Measurements from ENCODE around the gene SOX18.
"Not testable (repeated sequence)": the region's sequence is repeated elsewhere in the genome, so short reads cannot be mapped to it uniquely, and the experiment has no call there.

Gene SOX18

DNA sequence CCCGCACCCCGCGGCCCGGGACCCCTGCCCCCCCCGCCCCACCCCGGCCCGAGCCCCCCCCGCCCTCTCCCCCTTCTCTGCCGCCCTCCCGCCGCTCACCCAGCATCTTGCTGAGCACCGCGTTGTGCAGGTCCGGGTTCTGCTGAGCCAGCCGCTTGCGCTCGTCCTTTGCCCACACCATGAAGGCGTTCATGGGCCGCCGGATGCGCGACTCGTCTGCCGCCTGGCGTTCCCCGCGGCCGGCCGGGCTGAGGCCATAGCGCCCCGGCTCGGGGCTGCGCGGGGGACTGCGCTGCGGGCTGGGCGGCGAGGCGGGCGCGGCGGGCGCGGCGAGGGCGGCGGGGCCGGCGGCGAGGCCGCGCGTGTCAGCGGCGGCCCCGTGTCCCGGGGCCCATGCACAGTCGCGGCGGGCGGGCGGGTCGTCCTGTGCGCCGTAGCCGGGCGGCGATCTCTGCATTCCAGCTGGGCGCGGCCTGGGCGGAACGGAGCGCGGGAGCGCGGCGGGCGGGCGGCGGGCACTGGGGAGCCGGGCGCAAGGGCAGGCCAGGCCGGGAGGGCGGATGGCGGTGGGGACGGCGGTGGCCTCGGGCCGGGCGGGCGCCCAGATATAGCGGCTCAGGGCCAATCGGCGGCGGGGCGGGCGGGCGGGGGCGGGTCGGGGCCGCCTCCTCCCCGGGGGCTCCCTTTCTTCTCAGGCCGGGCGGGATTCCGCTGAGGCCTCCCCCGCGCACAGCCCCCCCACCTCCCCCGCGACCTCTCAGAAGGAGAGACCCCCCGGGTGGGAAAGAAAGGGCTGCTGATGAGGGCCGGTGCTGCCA lies at the start of gene SOX18:
Gene SOX18 (minus strand): TSS at position 580 of the 818 bp plus-strand sequence. CDS start 123 bp downstream, at position 457.
- Mint-ChIP-seq H3K27ac (no peak within 1 kb of the TSS), H3K9me3 (no peaks in the 10 kb centered on the region), H3K4me3 (peak within 1 kb of the TSS; percentile 53), H3K4me1 (peaks cover 24% of the 10 kb centered on the region), H3K36me3 (peaks cover under 1% of the 10 kb centered on the region)
- ATAC-seq (peak; percentile 66), DNase-seq (ENCODE audit: low spot score in 2 of 2) (no peak)

DNA sequence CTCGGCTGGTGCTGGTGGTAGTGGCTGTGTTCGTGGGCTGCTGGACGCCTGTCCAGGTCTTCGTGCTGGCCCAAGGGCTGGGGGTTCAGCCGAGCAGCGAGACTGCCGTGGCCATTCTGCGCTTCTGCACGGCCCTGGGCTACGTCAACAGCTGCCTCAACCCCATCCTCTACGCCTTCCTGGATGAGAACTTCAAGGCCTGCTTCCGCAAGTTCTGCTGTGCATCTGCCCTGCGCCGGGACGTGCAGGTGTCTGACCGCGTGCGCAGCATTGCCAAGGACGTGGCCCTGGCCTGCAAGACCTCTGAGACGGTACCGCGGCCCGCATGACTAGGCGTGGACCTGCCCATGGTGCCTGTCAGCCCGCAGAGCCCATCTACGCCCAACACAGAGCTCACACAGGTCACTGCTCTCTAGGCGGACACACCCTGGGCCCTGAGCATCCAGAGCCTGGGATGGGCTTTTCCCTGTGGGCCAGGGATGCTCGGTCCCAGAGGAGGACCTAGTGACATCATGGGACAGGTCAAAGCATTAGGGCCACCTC lies 49.1 kb upstream of the SOX18 start:
- DNase-seq (ENCODE audit: low spot score in 2 of 2) = no peak
- no peak overlapping the region for H3K27ac Mint-ChIP-seq
- no peak for ATAC-seq
- H3K4me3 Mint-ChIP-seq = no peak overlapping the region
- H3K4me1 Mint-ChIP-seq = peaks cover 14% of the 10 kb centered on the region
- no peaks in the 10 kb centered on the region for H3K36me3 Mint-ChIP-seq
- H3K9me3 Mint-ChIP-seq = no peaks in the 10 kb centered on the region

DNA sequence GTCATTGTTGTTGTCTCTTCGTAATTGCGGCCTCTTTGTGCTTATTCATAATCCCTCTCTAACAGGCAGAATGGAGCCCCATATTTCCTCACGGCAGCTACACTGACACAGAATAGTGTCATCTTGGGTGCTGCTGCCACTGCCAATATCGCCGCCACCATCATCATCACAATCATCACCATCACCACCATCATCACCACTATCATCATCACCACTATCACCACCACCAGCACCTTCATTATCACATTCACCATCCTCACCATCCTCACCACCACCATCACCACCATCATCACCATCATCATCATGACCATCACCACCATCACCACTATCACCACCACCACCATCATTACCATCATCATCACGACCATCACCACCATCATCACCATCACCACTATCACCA lies 47.1 kb upstream of the SOX18 start:
- H3K9me3 Mint-ChIP-seq = no peaks in the 10 kb centered on the region
- no peak overlapping the region for H3K27ac Mint-ChIP-seq
- H3K4me3 Mint-ChIP-seq = no peak overlapping the region
- H3K4me1 Mint-ChIP-seq = peaks cover 10% of the 10 kb centered on the region
- H3K36me3 Mint-ChIP-seq = no peaks in the 10 kb centered on the region
- DNase-seq (ENCODE audit: low spot score in 2 of 2) = no peak
- no peak for ATAC-seq

DNA sequence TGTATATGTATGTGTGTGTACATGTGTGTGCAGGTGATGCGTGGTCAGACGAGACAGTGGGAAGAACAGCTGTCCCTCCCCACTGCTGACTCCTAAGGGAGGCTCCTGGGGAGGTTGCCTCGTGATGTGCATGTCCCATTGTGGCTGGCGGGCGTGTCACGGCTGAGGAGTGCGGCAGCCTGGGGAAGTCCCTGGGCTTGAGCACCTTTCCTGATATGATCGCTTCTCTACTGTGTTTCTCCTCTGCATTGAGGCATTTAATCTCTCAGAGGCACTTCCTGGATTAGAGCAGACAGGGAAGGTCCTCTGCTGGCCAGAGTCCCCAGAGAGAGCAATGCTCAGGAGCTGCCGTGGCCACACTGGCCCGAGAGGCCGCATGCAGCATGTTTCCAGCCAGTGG lies 46.5 kb upstream of the SOX18 start:
- no peak overlapping the region for H3K27ac Mint-ChIP-seq
- H3K4me3 Mint-ChIP-seq = no peak overlapping the region
- H3K9me3 Mint-ChIP-seq = no peaks in the 10 kb centered on the region
- ATAC-seq = no peak
- DNase-seq (ENCODE audit: low spot score in 2 of 2) = no peak
- peaks cover 6% of the 10 kb centered on the region for H3K4me1 Mint-ChIP-seq
- no peaks in the 10 kb centered on the region for H3K36me3 Mint-ChIP-seq

DNA sequence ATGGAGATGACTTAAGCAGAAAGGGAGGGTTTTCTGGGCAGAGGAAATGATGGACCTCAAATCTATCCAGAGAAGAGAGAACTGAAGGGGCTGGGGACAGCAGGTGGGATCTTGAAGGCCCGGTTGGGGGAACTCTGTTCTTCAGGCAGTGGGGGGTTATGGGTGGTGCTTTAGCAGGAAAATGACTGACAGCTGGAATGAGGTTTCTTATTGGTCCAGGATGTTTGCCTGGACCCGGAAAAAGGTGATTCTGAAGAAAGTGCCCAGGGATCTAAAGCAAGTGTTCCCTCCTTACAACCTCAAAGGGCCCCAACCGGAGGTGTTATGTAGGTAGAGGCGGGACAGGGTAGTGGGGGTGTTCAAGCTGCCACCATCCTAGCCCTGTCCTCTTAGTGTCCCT lies 46.0 kb upstream of the SOX18 start:
- Mint-ChIP-seq H3K9me3 (no peaks in the 10 kb centered on the region), H3K36me3 (no peaks in the 10 kb centered on the region), H3K4me3 (no peak overlapping the region), H3K4me1 (peaks cover 6% of the 10 kb centered on the region), H3K27ac (no peak overlapping the region)
- ATAC-seq (no peak), DNase-seq (ENCODE audit: low spot score in 2 of 2) (no peak)

DNA sequence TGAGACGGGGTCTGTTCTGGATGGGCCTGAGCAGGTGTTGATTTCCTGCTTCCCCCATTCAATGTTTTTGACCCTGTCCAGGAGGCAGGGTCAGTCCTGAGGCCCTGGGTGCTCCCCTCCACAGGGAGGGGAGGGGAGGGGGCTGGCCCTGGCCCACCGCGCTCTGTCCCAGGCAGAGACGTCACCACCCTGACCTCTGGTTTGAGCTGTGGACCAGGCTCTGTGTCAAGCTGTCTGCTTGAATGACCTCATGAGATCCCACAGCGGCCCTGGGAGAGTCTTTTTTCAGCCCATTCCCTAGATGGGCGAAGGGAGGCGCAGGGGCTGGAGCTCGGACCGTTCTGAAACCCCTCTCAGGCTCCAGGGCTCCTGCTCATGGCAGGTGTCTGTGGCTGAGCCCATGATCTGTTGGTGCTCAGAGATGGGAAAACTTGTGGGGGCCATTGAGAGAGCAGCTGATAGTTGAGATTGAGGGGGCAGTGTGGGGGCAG lies 43.6 kb upstream of the SOX18 start:
- no peak overlapping the region for H3K4me3 Mint-ChIP-seq
- H3K4me1 Mint-ChIP-seq = peaks cover 6% of the 10 kb centered on the region
- ATAC-seq (no peak), DNase-seq (ENCODE audit: low spot score in 2 of 2) (no peak)
- H3K36me3 Mint-ChIP-seq = no peaks in the 10 kb centered on the region
- no peaks in the 10 kb centered on the region for H3K9me3 Mint-ChIP-seq
- no peak overlapping the region for H3K27ac Mint-ChIP-seq

DNA sequence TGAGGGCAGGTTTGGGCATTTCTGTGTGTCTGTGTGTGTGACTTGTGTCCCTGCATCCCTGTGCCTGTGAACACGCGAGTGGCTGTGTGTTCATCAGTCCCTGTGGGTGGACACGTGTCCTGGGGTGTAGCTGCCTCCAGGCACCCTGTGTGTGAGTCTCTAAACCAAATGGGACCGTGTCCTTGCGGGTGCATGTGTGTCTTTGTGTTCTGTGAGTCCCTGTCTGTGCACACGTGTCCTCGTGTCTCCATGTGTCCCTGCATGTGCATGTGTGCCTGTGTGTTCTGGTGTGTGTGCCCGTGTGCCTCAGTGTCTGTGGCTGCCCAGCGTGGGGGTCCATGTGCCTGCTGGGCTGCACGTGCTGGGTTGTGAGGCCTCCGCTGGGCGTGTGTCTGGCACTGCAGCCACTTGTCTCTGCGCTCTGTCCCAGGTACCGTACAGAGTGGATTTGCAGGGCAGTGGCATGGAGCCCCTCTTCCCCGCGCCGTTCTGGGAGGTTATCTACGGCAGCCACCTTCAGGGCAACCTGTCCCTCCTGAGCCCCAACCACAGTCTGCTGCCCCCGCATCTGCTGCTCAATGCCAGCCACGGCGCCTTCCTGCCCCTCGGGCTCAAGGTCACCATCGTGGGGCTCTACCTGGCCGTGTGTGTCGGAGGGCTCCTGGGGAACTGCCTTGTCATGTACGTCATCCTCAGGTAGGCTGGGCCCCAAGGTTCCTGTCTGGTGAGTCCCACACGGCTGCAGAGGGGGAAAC lies 43.0 kb upstream of the SOX18 start:
- DNase-seq (ENCODE audit: low spot score in 2 of 2) (no peak), ATAC-seq (peak; percentile 12)
- no peaks in the 10 kb centered on the region for H3K36me3 Mint-ChIP-seq
- H3K4me3 Mint-ChIP-seq = no peak overlapping the region
- peaks cover 6% of the 10 kb centered on the region for H3K4me1 Mint-ChIP-seq
- no peak overlapping the region for H3K27ac Mint-ChIP-seq
- H3K9me3 Mint-ChIP-seq = no peaks in the 10 kb centered on the region

DNA sequence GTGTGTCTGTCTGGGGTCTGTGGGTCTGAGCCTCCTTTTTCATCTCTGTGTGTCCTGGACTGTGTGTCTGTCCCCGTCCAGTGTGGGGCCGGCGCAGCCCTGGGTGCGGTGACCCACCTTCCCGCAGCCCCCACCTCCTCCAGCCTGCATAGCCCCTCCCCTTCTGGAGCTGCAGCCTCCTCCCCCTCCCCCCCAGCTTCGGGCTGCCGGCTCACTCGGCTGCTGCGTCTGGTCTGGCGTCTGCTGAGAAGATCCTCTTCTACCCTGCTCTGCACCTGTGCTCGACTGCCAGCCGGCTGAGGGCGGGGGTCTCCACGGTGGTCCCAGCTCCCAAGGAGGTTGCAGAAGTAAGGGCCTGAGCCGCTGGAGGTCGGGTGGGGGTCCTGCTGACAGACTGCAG lies 42.3 kb upstream of the SOX18 start:
- DNase-seq (ENCODE audit: low spot score in 2 of 2) = no peak
- ATAC-seq = peak; percentile 15
- Mint-ChIP-seq H3K27ac (no peak overlapping the region), H3K4me3 (no peak overlapping the region), H3K9me3 (no peaks in the 10 kb centered on the region), H3K4me1 (peaks cover 6% of the 10 kb centered on the region), H3K36me3 (no peaks in the 10 kb centered on the region)

DNA sequence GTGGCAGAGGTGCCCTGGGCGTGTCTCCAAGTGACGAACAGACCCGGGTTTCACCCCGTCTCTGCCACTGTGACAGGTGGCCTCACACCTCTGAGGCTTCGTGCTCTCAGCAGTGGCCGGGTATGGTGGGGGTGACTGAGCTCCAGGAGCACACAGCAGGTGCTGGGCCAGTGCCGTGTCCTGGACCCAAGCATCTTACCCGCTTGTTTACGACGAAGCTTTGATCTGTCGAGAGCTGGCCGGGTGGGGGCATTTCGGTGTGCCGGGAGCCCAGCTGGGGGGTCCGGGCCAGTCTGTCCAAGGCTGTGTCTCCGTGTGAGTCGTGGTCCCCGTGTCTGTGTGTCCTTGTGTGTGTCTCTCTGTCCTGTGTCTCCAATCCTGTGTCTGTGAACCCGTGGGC lies 41.9 kb upstream of the SOX18 start:
- H3K27ac Mint-ChIP-seq = no peak overlapping the region
- peaks cover 6% of the 10 kb centered on the region for H3K4me1 Mint-ChIP-seq
- peak; percentile 9 for ATAC-seq

DNA sequence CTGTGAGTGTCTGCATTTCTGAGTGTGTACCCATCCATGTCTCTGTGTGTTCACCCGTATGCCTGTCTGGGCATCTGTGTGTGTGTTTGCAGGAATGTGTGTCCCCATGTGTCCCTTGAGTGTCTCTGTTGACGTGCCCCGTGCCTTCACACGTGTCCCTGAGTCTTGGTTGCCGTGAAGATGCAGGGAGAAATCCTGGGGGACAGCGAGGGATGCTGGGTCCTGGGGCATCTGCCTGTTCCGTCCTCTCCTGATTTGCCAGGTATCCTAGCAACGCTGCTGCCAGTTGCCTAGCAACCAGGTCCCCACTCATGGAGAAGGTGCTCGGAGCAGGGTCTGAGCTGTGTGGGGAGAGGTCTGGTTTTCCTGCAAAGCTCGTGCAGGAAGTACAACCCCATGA lies 40.7 kb upstream of the SOX18 start:
- Mint-ChIP-seq H3K36me3 (no peaks in the 10 kb centered on the region), H3K4me3 (no peak overlapping the region), H3K4me1 (peaks cover 6% of the 10 kb centered on the region), H3K9me3 (no peaks in the 10 kb centered on the region), H3K27ac (no peak overlapping the region)
- ATAC-seq (no peak), DNase-seq (ENCODE audit: low spot score in 2 of 2) (no peak)

More for the DNA sequence above, 41.9 kb upstream of the SOX18 start:
- no peak for DNase-seq (ENCODE audit: low spot score in 2 of 2)
- Mint-ChIP-seq H3K36me3 (no peaks in the 10 kb centered on the region), H3K9me3 (no peaks in the 10 kb centered on the region), H3K4me3 (no peak overlapping the region)

DNA sequence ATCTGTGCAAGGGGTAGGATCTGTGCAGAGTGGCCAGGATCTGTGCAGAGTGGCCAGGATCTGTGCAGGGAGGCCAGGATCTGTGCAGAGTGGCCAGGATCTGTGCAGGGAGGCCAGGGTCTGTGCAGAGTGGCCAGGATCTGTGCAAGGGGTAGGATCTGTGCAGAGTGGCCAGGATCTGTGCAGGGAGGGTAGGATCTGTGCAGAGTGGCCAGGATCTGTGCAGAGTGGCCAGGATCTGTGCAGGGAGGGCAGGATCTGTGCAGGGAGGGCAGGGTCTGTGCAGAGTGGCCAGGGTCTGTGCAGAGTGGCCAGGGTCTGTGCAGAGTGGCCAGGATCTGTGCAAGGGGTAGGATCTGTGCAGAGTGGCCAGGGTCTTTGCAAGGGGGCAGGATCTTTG lies 39.1 kb upstream of the SOX18 start:
- not testable (repeated sequence) for H3K9me3 Mint-ChIP-seq; DNase-seq (ENCODE audit: low spot score in 2 of 2); H3K4me3 Mint-ChIP-seq; H3K36me3 Mint-ChIP-seq; H3K27ac Mint-ChIP-seq; ATAC-seq
- H3K4me1 Mint-ChIP-seq = peaks cover 14% of the 10 kb centered on the region

DNA sequence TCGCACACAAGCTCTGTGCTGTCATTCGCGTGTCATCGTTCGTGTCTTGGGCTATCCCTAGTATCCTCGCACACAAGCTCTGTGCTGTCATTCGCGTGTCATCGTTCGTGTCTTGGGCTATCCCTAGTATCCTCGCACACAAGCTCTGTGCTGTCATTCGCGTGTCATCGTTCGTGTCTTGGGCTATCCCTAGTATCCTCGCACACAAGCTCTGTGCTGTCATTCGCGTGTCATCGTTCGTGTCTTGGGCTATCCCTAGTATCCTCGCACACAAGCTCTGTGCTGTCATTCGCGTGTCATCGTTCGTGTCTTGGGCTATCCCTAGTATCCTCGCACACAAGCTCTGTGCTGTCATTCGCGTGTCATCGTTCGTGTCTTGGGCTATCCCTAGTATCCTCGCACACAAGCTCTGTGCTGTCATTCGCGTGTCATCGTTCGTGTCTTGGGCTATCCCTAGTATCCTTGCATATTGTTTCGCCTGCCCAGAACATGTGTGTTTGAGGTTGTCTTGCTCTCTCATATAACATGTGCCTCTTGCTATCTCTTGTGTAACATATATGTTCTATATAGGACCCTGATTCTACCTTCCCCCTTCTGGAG lies 37.9 kb upstream of the SOX18 start:
- not testable (repeated sequence) for ATAC-seq

DNA sequence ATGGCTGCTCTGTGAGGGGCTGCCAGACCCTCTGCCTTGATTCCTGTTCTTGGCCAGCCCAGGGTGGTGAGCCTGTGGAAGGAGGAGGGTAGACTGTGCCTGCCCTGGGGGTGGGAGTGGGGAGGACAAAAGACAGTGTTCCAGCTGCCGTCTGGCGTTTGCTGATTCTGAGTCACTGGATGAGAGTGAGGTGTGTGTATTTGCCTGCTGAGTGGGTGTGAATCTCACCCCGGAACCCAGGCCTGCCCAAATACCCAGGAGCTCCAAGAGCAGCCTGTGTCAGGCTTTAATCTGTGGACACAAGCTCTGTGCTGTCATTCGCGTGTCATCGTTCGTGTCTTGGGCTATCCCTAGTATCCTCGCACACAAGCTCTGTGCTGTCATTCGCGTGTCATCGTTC lies 37.4 kb upstream of the SOX18 start:
- Mint-ChIP-seq H3K4me1 (peaks cover 23% of the 10 kb centered on the region), H3K9me3 (no peaks in the 10 kb centered on the region), H3K27ac (no peak overlapping the region), H3K36me3 (no peaks in the 10 kb centered on the region), H3K4me3 (no peak overlapping the region)
- DNase-seq (ENCODE audit: low spot score in 2 of 2) (no peak), ATAC-seq (no peak)

More for the DNA sequence above, 37.9 kb upstream of the SOX18 start:
- not testable (repeated sequence) for H3K4me3 Mint-ChIP-seq; H3K27ac Mint-ChIP-seq; H3K36me3 Mint-ChIP-seq; H3K9me3 Mint-ChIP-seq; DNase-seq (ENCODE audit: low spot score in 2 of 2)
- H3K4me1 Mint-ChIP-seq = peaks cover 21% of the 10 kb centered on the region

DNA sequence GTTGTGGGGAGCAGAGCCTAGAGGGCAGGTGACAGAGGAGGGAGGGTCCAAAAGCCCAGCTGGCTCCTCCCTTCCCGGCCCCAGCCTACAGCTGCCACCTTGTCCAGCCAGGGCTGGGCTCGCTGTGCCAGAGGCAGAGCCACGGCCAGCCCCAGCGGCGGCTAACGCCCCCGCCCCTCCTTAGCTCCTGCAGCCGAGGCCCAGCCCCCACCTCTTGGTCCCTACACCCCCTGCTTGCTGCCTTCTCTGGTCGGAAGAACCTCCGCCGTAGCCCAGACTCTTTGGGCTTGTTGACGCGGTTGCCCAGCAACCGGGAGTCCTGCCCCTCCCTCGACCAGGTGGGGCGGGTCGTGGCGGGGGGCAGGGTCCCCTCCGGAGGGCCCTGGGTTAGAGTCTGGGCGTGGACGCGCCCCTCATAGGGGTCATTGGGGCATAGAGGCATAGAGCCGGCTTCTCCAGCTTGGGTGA lies 35.3 kb upstream of the SOX18 start:
- peak overlapping the region; percentile 79 for H3K4me3 Mint-ChIP-seq
- no peak for DNase-seq (ENCODE audit: low spot score in 2 of 2)
- no peaks in the 10 kb centered on the region for H3K36me3 Mint-ChIP-seq
- no peak overlapping the region for H3K27ac Mint-ChIP-seq
- ATAC-seq = no peak
- peaks cover 32% of the 10 kb centered on the region for H3K4me1 Mint-ChIP-seq
- H3K9me3 Mint-ChIP-seq = no peaks in the 10 kb centered on the region

Data from stimulated activated effector memory CD8-positive, alpha-beta T cell treated with anti-CD3 and anti-CD28 coated beads, Interleukin-12 subunit alpha, Interleukin-12 subunit beta, amount 100 ng/mL, for 72 hours (primary cell).